Heart left ventricle (tissue), 16 donors: ENCODE data around the gene MAST4. TPM values are rescaled to one million over a fixed set of nuclear protein-coding genes. Genes with fewer than 3 reads are reported as not detected.

Experiments used
- ATAC-seq, 4 donors: fragments of 200-7000 bp; cut with Tn5 transposase; one replicate each; pipeline ENCODE4 v1.9.1; 2020 to 2022; ENCODE audit warnings: moderate library complexity in 4 of 4, mild to moderate bottlenecking in 3 of 4, moderate number of reproducible peaks in 1 of 4
- DNase-seq, 5 donors: peaks; one replicate each; pipeline ENCODE4 v3.0.0-alpha.2; 2020
- H3K27ac ChIP-seq, 12 donors: fragments of 200-600 bp; sonication (generic) in 4 of 12; one replicate each; pipeline versions ENCODE4 v1.5.0 to v1.8.0; 2016 to 2022; ENCODE audit warnings: mild to moderate bottlenecking in 2 of 12
- H3K27me3 ChIP-seq, 9 donors: fragments of 200-600 bp; sonication (generic) in 2 of 9; one replicate each; pipeline versions ENCODE4 v1.5.1 to v1.8.0; 2016 to 2022; ENCODE audit warnings: mild to moderate bottlenecking in 3 of 9
- H3K36me3 ChIP-seq, 9 donors: fragments of 200-600 bp; sonication (generic) in 2 of 9; one replicate each; pipeline versions ENCODE4 v1.5.0 to v1.8.0; 2018 to 2022; ENCODE audit warnings: mild to moderate bottlenecking in 2 of 9
- H3K4me1 ChIP-seq, 12 donors: fragments of 200-600 bp; sonication (generic) in 4 of 12; one replicate each; pipeline versions ENCODE4 v1.5.0 to v1.8.0; 2016 to 2022; ENCODE audit warnings: mild to moderate bottlenecking in 3 of 12
- H3K4me3 ChIP-seq, 12 donors: fragments of 200-600 bp; sonication (generic) in 4 of 12; one replicate each; pipeline versions ENCODE4 v1.5.0 to v1.8.0; 2017 to 2022; ENCODE audit warnings: mild to moderate bottlenecking in 9 of 12, moderate library complexity in 4 of 12
- H3K9me3 ChIP-seq, 12 donors: fragments of 200-600 bp; sonication (generic) in 4 of 12; one replicate each; pipeline versions ENCODE4 v1.5.0 to v1.8.0; 2016 to 2022; ENCODE audit warnings: mild to moderate bottlenecking in 1 of 12
- POLR2A ChIP-seq, 2 donors: fragments of 450-650 bp; IDR thresholded peaks; one replicate each; pipeline ENCODE4 v1.6.1; 2017; ENCODE audit warnings: antibody characterized with exemption in 2 of 2, mild to moderate bottlenecking in 2 of 2, moderate library complexity in 2 of 2
- WGBS, 4 donors: extraction: QIAGEN DNeasy Blood & Tissue Kit in 2 of 4; methylation state at CpG; one replicate each; pipeline versions ENCODE4 v1.1.5 to v1.1.7; 2013 to 2018; 5-methylcytosine and 5-hydroxymethylcytosine counted together
- intact Hi-C, 10 donors: fragments of 100-400 bp; cut with DNase I; formaldehyde crosslinking; loops; one replicate each; pipeline versions ENCODE4 v1.11.1 to v1.14.2; 2022
- polyA plus RNA-seq, 2 donors: library from polyadenylated mRNA; stranded (reverse); fragments of 200-250 nt; gene quantifications; one replicate each; pipeline ENCODE4 v1.2.3, GENCODE V29; 2013
- total RNA-seq, 9 donors: library from RNA; depleted of rRNA in 2 of 9; stranded (reverse); fragments of >200 nt in 2 of 9; fragmentation: NEBNext Ultra II Directional in 3 of 9; extraction: Animal tissue kit (Norgen Biotek cat#: 25700) in 3 of 9; gene quantifications; one replicate each; pipeline versions ENCODE4 v1.1.0 to v1.2.4, GENCODE V29; 2016 to 2023
- TF ChIP-seq, protein P1 (sequence below), 12 donors: fragments of 200-600 bp; sonication (generic) in 4 of 12; IDR thresholded peaks; one replicate each; pipeline versions ENCODE4 v1.5.0 to v1.8.0; 2018 to 2022; ENCODE audit warnings: antibody characterized with exemption in 12 of 12, mild to moderate bottlenecking in 5 of 12
- donor health status: ischemic (EF 13 %, LVEDD 7.1; RV severe dilation, severe dysfunction).
- donor health status: healthy with polysubstance abuse.
- donor health status: DM: no; HTN: yes; CAD: no.
- donor health status: DM: no; HTN: no; CAD: no.
- donor health status: ischemic (EF 25% LVEDD 6.9; RV normal size, moderate dysfunction).
- donor health status: ischemic (EF 25% LVEDD 5.7; RV mildly dilated, moderate dysfunction).
- donor health status: healthy.
- donor health status: DM: yes; HTN: yes; CAD: no.
- donor health status: ischemic (EF 35%, LVEDD 5.7; RV mildly dilated, moderate dysfunction).
- donor health status: nonischemic (EF 11% LVEDD 7.7; RV severe dilation, severe dysfunction).
- donor health status: DM: yes; HTN: yes; CAD: no.
- donor health status: PGD.
- donor health status: ischemic (EF 29% LVEDD 5.4; RV normal size, mild dysfunction).
- donor health status: nonischemic (EF 23%, LVEDD 6.1; RV moderate dilation, normal function).

The MAST4 gene
- total and polyA plus RNA-seq, 11 donors, result 26.8 to 96.2 (median 68.1) TPM

DNA sequence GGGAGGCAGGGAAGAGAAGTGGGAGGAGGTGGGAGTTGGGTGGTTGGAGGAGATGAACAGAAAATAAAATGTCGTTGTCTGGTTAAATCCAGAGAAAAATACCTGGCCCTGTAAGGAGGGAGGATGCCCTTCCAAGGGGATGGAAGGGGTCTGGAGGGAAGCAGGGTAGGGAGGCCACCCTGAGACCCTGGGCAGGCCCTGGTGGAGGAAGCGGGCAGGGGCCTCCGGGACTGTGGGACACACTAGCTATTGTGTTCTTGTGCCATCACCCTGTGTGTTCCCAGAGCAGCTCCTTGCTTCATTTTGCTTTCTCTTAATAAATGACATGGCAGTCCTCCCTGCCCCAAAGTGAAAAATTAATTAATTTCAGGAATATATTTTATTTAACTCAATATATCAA, 612.2 kb downstream of the MAST4 start:
- H3K9me3 ChIP-seq, result no peaks in the 10 kb centered on the region
- TF ChIP-seq, protein P1, sequence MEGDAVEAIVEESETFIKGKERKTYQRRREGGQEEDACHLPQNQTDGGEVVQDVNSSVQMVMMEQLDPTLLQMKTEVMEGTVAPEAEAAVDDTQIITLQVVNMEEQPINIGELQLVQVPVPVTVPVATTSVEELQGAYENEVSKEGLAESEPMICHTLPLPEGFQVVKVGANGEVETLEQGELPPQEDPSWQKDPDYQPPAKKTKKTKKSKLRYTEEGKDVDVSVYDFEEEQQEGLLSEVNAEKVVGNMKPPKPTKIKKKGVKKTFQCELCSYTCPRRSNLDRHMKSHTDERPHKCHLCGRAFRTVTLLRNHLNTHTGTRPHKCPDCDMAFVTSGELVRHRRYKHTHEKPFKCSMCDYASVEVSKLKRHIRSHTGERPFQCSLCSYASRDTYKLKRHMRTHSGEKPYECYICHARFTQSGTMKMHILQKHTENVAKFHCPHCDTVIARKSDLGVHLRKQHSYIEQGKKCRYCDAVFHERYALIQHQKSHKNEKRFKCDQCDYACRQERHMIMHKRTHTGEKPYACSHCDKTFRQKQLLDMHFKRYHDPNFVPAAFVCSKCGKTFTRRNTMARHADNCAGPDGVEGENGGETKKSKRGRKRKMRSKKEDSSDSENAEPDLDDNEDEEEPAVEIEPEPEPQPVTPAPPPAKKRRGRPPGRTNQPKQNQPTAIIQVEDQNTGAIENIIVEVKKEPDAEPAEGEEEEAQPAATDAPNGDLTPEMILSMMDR (IDR thresholded peaks at IDR 0.05), result no peak
- no peak for TF ChIP-seq POLR2A (IDR thresholded peaks at IDR 0.05)
- ATAC-seq (peak in 1 of 4 donors; percentile 24), DNase-seq (no peak)
- 86 to 93% (median 89%) methylated on average over 3 of the region's 3 CpGs for WGBS, 4 donors
- H3K27ac ChIP-seq, result peak overlapping the region in 1 of 12 donors; percentile 18
- peaks cover 0 to 55% (median 4%) of the 10 kb centered on the region in 12 donors for H3K4me1 ChIP-seq
- intact Hi-C loops, result loop anchor here (2.0 to 10.0 kb wide), 13 partner anchors 41 to 1034 kb away; no protein-coding TSS in a partner anchor
- H3K4me3 ChIP-seq, result no peak overlapping the region
- no peaks in the 10 kb centered on the region for H3K36me3 ChIP-seq
- no peaks in the 10 kb centered on the region for H3K27me3 ChIP-seq

DNA sequence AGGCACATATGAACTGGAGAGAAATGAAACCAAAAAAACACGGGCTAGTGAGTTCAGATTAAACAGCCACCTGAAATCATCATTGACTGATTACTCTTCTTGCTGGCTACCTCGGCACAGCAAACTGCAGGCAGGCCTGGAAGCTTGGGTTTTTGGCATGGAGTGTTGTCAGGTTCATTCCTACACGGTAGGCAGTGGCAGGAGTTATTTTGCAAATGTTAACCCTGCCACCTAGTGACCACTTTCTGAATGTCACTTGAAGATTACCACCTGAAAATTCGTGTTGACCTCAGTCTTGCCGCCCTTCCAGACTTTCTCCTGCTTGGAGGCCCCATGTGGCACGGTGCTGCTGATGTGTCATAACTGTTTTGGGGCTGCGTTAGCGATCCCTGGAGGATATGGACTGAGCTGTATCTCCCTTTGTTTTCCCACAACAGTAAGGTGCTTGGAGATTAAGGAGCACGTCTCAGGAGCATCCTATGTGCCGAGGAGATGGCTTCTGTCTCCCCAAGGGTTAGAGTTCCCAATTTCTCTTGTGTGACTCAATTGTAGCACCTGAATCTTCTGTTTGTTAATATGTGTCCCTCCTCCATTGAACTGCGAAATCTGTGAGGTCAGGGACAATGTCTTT, 613.1 kb downstream of the MAST4 start:
- TF ChIP-seq, protein P1 (IDR thresholded peaks at IDR 0.05), result peak; percentile 66 to 84 (median 82)
- no peak for TF ChIP-seq POLR2A (IDR thresholded peaks at IDR 0.05)
- peak in 4 of 5 donors; percentile 52 to 68 (median 56) for DNase-seq
- Histone ChIP-seq H3K27me3 (no peaks in the 10 kb centered on the region), H3K4me1 (peaks cover 0 to 47% (median 3%) of the 10 kb centered on the region in 12 donors), H3K27ac (peak overlapping the region in 1 of 12 donors; percentile 18), H3K36me3 (no peaks in the 10 kb centered on the region), H3K9me3 (no peaks in the 10 kb centered on the region), H3K4me3 (no peak overlapping the region)
- intact Hi-C loops, result loop anchor here (1.0 to 10.0 kb wide), 14 partner anchors 42 to 1034 kb away; no protein-coding TSS in a partner anchor
- WGBS, 4 donors, result 25 to 29% (median 27%) methylated on average over 10 to 11 of the region's 11 CpGs
- peak; percentile 55 to 87 (median 84) for ATAC-seq

DNA sequence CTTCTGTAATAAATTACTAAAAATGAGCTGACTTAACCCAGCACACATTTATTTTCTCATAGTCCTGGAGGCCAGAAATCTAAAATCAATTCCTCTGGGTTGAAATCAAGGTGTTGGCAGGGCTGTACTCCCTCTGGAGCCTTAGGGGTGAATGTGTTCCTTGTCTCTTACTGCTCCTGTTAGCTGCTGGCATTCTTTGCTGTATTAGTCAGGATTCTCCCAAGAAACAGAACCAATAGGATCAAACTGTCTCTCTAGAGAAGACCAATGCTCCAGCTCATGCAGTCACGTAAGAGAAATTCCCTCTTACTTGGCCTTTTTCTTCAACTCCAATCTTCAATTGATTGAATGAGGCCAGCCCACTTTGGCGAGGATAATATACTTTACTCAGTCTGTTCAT, 615.7 kb downstream of the MAST4 start:
- ATAC-seq, result no peak
- Histone ChIP-seq H3K4me3 (no peak overlapping the region), H3K27me3 (no peaks in the 10 kb centered on the region), H3K36me3 (no peaks in the 10 kb centered on the region), H3K9me3 (no peaks in the 10 kb centered on the region), H3K27ac (no peak overlapping the region), H3K4me1 (peaks cover 6 to 40% (median 21%) of the 10 kb centered on the region in 12 donors)
- TF ChIP-seq POLR2A (IDR thresholded peaks at IDR 0.05), result no peak
- TF ChIP-seq, protein P1 (IDR thresholded peaks at IDR 0.05), result no peak
- WGBS, 4 donors, result 82 to 95% (median 91%) methylated on average over 2 of the region's 2 CpGs
- intact Hi-C loops, result loop anchor here in 4 of 10 donors (2.0 to 10.0 kb wide), 5 partner anchors 55 to 907 kb away; no protein-coding TSS in a partner anchor
- no peak for DNase-seq

DNA sequence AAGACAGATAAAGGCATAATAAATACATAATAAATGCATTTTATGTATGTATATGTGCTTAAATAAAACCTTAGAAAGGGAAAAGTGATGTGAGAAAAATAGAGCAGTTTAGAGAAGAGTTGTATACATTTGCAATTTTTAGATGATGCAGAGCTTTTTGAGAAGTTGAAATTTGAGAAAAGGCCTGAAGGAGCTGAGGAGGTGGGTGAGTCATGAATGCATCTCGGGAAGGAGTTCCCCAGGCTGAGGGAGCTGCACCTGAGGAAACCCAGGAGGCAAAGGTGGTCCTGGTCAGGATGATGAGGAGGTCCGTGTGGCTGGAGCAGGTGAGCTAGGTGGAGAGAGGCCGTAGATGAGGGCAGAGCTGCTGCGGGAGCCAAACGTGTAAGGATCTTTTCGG, 617.8 kb downstream of the MAST4 start:
- intact Hi-C loops, result loop anchor here in 3 of 10 donors (5.0 to 10.0 kb wide), 4 partner anchors 229 to 909 kb away; no protein-coding TSS in a partner anchor
- no peak for ATAC-seq
- Histone ChIP-seq H3K27ac (no peak overlapping the region), H3K36me3 (no peaks in the 10 kb centered on the region), H3K27me3 (no peaks in the 10 kb centered on the region), H3K9me3 (no peaks in the 10 kb centered on the region), H3K4me3 (no peak overlapping the region), H3K4me1 (peaks cover 6 to 31% (median 20%) of the 10 kb centered on the region in 12 donors)
- no peak for DNase-seq
- TF ChIP-seq POLR2A (IDR thresholded peaks at IDR 0.05), result no peak
- TF ChIP-seq, protein P1 (IDR thresholded peaks at IDR 0.05), result no peak
- WGBS, 4 donors, result 90 to 93% (median 91%) methylated on average over 6 of the region's 6 CpGs
